Neural cell (in vitro differentiated cells): ENCODE measurements around the gene FLT1. TPM values are rescaled to one million over a fixed set of nuclear protein-coding genes. Genes with fewer than 3 reads are reported as not detected.

Experiments used
- H2AFZ ChIP-seq: fragments of 200-600, 300-800 bp; sonication (generic), shearing (Covaris generic); 2 replicates; pipeline ENCODE4 v1.6.0; 2014; ENCODE audit warnings: low read depth, mild to moderate bottlenecking, antibody characterized with exemption, low read length, moderate library complexity
- H3F3A ChIP-seq: fragments of 200-600 bp; shearing (Covaris generic); 2 replicates; pipeline ENCODE4 v1.6.1; 2016; ENCODE audit warnings: mild to moderate bottlenecking, moderate library complexity, mixed read lengths, antibody characterized with exemption, low read length; ENCODE audit not compliant: insufficient read depth, poor library complexity, severe bottlenecking
- H3K27ac ChIP-seq: fragments of 200-600, 300-800 bp; sonication (generic), shearing (Covaris generic); 2 replicates; pipeline ENCODE4 v1.5.1; 2014; ENCODE audit warnings: mild to moderate bottlenecking, low read length, moderate library complexity
- H3K27me3 ChIP-seq: fragments of 300-800, 200-600 bp; sonication (generic), shearing (Covaris generic); 2 replicates; pipeline ENCODE4 v1.6.0; 2014; ENCODE audit warnings: mild to moderate bottlenecking, low read depth, low read length, moderate library complexity; ENCODE audit not compliant: insufficient read depth
- H3K36me3 ChIP-seq: fragments of 300-800, 200-600 bp; sonication (generic), shearing (Covaris generic); 2 replicates; pipeline ENCODE4 v1.5.1; 2014; ENCODE audit warnings: mild to moderate bottlenecking, antibody characterized with exemption, low read length, moderate library complexity; ENCODE audit not compliant: insufficient read depth
- H3K4me2 ChIP-seq: fragments of 300-800, 200-600 bp; sonication (generic), shearing (Covaris generic); 2 replicates; pipeline ENCODE4 v1.6.0; 2014; ENCODE audit warnings: mild to moderate bottlenecking, low read length
- H3K4me3 ChIP-seq: fragments of 300-800, 200-600 bp; sonication (generic), shearing (Covaris generic); 2 replicates; pipeline ENCODE4 v1.5.1; 2014; ENCODE audit warnings: mild to moderate bottlenecking, low read length, moderate library complexity
- H3K79me2 ChIP-seq: fragments of 200-600 bp; shearing (Covaris generic); replicated peaks from 2 replicates; pipeline ENCODE4 v1.6.0; 2014; ENCODE audit warnings: mild to moderate bottlenecking, low read length, moderate library complexity; ENCODE audit not compliant: insufficient read depth
- H3K9ac ChIP-seq: fragments of 300-800, 200-600 bp; sonication (generic), shearing (Covaris generic); 2 replicates; pipeline ENCODE4 v1.6.1; 2016; ENCODE audit warnings: mild to moderate bottlenecking, low read length, mixed read lengths
- H3K9me2 ChIP-seq: fragments of 200-600 bp; shearing (Covaris generic); 2 replicates; pipeline ENCODE4 v1.6.1; 2016; ENCODE audit warnings: mild to moderate bottlenecking, low read length, mixed read lengths; ENCODE audit not compliant: insufficient read depth
- H3K9me3 ChIP-seq: fragments of 200-600, 300-800 bp; sonication (generic), shearing (Covaris generic); 2 replicates; pipeline ENCODE4 v1.6.1; 2016; ENCODE audit warnings: mild to moderate bottlenecking, mixed run types, low read length, moderate library complexity, mixed read lengths
- H4K20me1 ChIP-seq: fragments of 200-600 bp; shearing (Covaris generic); 2 replicates; pipeline ENCODE4 v1.6.1; 2016; ENCODE audit warnings: mild to moderate bottlenecking, mixed run types; ENCODE audit not compliant: insufficient read depth
- CTCF ChIP-seq: fragments of 450-650 bp; IDR thresholded peaks from 2 replicates; pipeline ENCODE4 v1.5.1; 2014; ENCODE audit warnings: antibody characterized with exemption, mild to moderate bottlenecking, moderate library complexity; ENCODE audit not compliant: poor library complexity, severe bottlenecking
- EP300 ChIP-seq: fragments of 450-650 bp; conservative IDR thresholded peaks from 2 replicates; pipeline ENCODE4 v1.6.1; 2014; ENCODE audit warnings: antibody characterized with exemption, mild to moderate bottlenecking, moderate library complexity; ENCODE audit not compliant: poor library complexity, severe bottlenecking
- EZH2 ChIP-seq: fragments of 200-600, 300-800 bp; shearing (Covaris generic), sonication (generic); IDR thresholded peaks from 2 replicates; pipeline ENCODE4 v1.6.1; 2014; ENCODE audit warnings: antibody characterized with exemption, low read length, borderline replicate concordance, mild to moderate bottlenecking; ENCODE audit not compliant: insufficient read depth, poor library complexity, severe bottlenecking
- MXI1 ChIP-seq: fragments of 450-650 bp; conservative IDR thresholded peaks from 2 replicates; pipeline ENCODE4 v1.6.1; 2014; ENCODE audit warnings: antibody characterized with exemption, mild to moderate bottlenecking; ENCODE audit not compliant: poor library complexity, severe bottlenecking
- POLR2AphosphoS5 ChIP-seq: IDR thresholded peaks from 2 replicates; pipeline ENCODE4 v1.6.1; 2012
- RAD21 ChIP-seq: fragments of 450-650 bp; conservative IDR thresholded peaks from 2 replicates; pipeline ENCODE4 v1.6.1; 2014; ENCODE audit warnings: antibody characterized with exemption, mild to moderate bottlenecking, moderate library complexity
- SMC3 ChIP-seq: fragments of 450-650 bp; conservative IDR thresholded peaks from 2 replicates; pipeline ENCODE4 v1.6.1; 2014; ENCODE audit warnings: antibody characterized with exemption, mild to moderate bottlenecking, moderate library complexity; ENCODE audit not compliant: poor library complexity
- TAF1 ChIP-seq: IDR thresholded peaks from 2 replicates; pipeline ENCODE4 v1.6.1; 2012; ENCODE audit warnings: low read depth
- polyA plus RNA-seq: library from polyadenylated mRNA; depleted of rRNA; stranded (reverse); fragments of >200 nt; gene quantifications from 2 replicates; pipeline ENCODE4 v1.2.3, GENCODE V29; 2014
- TF ChIP-seq, protein P1 (sequence below): IDR thresholded peaks from 2 replicates; pipeline ENCODE4 v1.6.1; 2012; ENCODE audit warnings: borderline replicate concordance

Gene FLT1
- polyA plus RNA-seq, 1 donor from 2014 or later, result not detected

DNA sequence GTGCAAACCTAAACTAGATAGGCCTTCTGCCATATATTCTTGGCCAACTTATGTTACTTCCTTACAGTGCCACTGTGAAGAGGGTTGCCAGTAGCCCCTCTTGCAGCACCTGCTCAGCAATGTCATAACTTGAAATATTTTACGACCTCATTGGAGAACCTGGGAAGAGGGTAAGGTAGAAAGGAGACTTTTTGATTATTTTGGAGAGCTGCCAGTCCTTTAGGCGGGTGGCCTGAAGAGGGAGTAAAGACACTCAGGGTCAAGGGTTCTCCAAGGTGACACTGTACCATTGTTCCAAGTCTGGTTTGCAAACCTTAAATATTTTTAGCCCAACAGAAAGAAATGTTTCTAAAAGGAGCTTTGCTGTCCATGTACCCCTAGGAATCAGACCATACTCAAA lies 118.3 kb downstream of the FLT1 start:
- no peak overlapping the region for H3K4me3 ChIP-seq
- H3K9ac ChIP-seq, result no peak overlapping the region
- H3K4me2 ChIP-seq, result no peak overlapping the region
- H3K27me3 ChIP-seq, result no peaks in the 10 kb centered on the region
- no peaks in the 10 kb centered on the region for H3F3A ChIP-seq
- H2AFZ ChIP-seq, result no peak overlapping the region
- no peaks in the 10 kb centered on the region for H3K9me2 ChIP-seq
- no peaks in the 10 kb centered on the region for H3K9me3 ChIP-seq
- no peak overlapping the region for H3K27ac ChIP-seq
- H3K79me2 ChIP-seq, result no peaks in the 10 kb centered on the region
- no peaks in the 10 kb centered on the region for H4K20me1 ChIP-seq
- TF ChIP-seq, protein P1, sequence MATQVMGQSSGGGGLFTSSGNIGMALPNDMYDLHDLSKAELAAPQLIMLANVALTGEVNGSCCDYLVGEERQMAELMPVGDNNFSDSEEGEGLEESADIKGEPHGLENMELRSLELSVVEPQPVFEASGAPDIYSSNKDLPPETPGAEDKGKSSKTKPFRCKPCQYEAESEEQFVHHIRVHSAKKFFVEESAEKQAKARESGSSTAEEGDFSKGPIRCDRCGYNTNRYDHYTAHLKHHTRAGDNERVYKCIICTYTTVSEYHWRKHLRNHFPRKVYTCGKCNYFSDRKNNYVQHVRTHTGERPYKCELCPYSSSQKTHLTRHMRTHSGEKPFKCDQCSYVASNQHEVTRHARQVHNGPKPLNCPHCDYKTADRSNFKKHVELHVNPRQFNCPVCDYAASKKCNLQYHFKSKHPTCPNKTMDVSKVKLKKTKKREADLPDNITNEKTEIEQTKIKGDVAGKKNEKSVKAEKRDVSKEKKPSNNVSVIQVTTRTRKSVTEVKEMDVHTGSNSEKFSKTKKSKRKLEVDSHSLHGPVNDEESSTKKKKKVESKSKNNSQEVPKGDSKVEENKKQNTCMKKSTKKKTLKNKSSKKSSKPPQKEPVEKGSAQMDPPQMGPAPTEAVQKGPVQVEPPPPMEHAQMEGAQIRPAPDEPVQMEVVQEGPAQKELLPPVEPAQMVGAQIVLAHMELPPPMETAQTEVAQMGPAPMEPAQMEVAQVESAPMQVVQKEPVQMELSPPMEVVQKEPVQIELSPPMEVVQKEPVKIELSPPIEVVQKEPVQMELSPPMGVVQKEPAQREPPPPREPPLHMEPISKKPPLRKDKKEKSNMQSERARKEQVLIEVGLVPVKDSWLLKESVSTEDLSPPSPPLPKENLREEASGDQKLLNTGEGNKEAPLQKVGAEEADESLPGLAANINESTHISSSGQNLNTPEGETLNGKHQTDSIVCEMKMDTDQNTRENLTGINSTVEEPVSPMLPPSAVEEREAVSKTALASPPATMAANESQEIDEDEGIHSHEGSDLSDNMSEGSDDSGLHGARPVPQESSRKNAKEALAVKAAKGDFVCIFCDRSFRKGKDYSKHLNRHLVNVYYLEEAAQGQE, result no peak
- TF ChIP-seq RAD21 (no peak), POLR2AphosphoS5 (no peak), CTCF (no peak), SMC3 (no peak), EP300 (no peak)
- no peaks in the 10 kb centered on the region for H3K36me3 ChIP-seq

DNA sequence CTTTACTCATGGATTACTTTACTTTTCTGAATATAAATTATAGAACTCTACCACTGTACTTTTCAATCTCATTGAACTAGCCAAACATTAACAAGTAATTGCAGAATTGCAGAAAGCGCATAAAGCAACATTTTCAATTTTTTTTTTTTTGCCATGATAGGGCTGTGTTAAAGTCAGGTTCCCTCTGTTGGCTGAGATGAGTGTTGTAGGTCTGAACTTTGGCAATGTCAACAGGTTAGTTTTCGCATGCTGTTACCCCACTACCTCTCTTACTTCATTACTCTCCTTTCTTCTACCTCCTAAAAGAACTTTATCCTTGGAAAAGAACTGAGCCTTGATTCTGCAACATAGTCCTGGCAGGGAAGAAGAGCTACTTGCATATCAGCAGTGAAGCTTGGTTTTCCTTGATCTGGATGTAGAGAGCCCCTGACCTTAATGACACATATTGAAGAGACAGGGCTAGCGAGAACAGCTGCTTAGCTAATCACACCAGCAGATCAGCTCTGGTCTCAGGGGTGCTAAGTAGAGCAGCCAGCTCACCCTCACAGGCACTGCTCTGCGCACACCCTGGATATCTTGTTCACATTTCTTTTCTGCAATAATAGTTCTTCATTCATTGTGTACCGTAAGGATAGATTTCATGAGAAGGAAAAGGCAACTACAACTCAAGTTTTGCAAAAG lies 119.5 kb downstream of the FLT1 start:
- Histone ChIP-seq H3K9ac (no peak overlapping the region), H3K27ac (no peak overlapping the region)

More for the DNA sequence above, 119.5 kb downstream of the FLT1 start:
- no peaks in the 10 kb centered on the region for H3K9me2 ChIP-seq
- H2AFZ ChIP-seq, result no peak overlapping the region
- TF ChIP-seq POLR2AphosphoS5 (no peak), MXI1 (no peak), CTCF (no peak), TAF1 (no peak), EP300 (no peak), RAD21 (no peak), EZH2 (no peak), SMC3 (no peak)
- TF ChIP-seq, protein P1, result no peak
- H3K4me2 ChIP-seq, result no peak overlapping the region
- no peaks in the 10 kb centered on the region for H3K9me3 ChIP-seq
- H3K27me3 ChIP-seq, result no peaks in the 10 kb centered on the region
- H3K4me3 ChIP-seq, result no peak overlapping the region
- no peaks in the 10 kb centered on the region for H4K20me1 ChIP-seq
- H3F3A ChIP-seq, result no peaks in the 10 kb centered on the region
- H3K36me3 ChIP-seq, result no peaks in the 10 kb centered on the region
- no peaks in the 10 kb centered on the region for H3K79me2 ChIP-seq
